CD4-positive, alpha-beta T cell treated with Interleukin-6 at 100 ng/mL for 8 hours (primary cell): ENCODE data around the gene BHLHA15.

Experiments used
- DNase-seq: peaks from one replicate; pipeline ENCODE4 v3.0.0-alpha.2; 2020; ENCODE audit warnings: mixed read lengths, low spot score

The BHLHA15 gene

DNA sequence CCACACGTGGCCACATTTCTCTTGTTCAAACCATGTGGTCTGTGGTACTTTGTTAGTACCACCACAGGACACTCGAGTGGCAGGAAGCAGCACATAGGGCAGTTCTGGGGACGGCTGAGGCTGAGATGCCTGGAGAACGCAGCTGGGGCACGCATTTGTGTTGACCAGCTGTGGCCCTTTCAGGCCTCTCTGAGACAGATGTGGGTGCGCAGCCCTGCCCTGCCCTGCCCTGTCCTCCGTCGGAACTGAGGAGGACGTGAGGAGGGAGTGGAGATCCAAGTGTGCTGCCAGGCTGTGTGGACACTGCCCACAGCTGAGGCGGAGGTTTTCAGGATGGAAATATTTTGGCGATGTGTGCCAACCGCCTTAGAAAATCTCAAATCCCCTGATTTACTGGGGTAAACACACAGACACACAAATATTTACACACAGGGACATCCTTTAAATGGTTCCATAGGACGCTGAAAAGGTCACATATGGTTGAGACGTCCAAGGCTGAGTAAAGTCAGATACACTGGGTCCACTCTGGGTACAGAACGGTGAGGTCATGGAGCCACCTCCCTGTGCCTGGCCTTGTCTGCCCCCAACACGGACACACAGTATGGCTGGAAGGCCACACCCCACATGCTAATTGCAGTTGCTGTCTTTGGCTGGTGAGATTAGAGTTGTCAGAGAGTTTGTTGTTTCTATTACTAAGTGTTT lies 14.8 kb downstream of the BHLHA15 start:
- no peak for DNase-seq

DNA sequence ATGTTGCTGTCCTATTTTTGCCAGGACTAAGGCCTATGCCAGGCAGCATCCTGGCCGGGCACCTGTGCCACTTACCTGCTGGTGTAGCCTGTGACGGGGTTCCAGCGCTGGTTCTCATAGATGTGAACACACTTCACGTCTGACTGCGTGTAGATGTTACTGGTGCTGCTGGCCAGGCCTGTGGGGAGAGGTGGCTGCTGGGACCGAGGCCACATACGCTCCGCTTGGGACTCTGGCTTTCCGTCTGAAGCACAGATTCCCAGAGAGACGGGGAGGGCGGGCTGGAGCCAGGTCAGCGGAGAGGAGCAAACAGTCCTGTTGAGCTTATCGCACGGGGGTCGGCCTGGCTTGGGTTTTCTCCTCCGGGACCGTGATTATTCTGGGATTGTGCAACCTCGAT lies 16.7 kb downstream of the BHLHA15 start:
- DNase-seq: no peak

DNA sequence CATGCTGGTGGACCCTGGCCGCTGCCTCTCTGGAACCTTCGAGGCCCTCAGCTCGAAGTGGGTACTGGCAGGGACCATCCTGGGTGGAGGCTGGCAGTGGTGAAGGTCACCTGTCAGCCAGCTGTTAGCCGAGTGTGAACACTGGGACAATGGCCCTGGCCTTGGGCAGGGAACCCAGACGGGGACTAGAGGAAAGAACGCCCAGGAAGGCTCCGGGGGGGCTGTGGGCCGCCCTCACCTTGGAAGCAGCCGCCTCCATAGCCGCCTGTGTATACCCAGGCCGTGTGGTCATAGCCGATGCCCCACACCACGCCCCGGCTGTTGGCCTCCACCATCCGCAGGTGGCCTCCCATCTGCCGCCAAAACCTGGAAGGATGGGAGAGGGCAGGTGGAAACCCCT lies 17.6 kb downstream of the BHLHA15 start:
- DNase-seq: no peak

DNA sequence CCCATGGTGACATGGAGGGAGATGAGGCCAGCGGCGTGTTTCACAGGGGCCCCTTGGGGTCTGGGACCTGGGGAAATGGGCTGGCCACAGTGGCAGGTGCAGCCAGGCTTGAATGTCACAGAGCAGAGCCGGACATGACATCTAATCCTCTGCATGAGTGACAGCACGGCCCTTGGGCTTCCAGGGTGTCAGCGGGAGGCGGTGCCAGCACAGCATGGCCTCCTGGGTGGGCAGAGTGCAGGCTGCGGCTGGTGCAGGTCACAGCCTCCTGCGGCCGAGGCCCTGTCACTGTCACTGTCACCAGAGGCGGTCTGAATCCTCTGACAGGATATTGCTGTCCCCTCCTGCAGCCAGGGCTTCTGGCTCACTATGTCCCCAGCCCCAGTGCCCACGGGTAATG lies 18.2 kb downstream of the BHLHA15 start:
- no peak for DNase-seq

DNA sequence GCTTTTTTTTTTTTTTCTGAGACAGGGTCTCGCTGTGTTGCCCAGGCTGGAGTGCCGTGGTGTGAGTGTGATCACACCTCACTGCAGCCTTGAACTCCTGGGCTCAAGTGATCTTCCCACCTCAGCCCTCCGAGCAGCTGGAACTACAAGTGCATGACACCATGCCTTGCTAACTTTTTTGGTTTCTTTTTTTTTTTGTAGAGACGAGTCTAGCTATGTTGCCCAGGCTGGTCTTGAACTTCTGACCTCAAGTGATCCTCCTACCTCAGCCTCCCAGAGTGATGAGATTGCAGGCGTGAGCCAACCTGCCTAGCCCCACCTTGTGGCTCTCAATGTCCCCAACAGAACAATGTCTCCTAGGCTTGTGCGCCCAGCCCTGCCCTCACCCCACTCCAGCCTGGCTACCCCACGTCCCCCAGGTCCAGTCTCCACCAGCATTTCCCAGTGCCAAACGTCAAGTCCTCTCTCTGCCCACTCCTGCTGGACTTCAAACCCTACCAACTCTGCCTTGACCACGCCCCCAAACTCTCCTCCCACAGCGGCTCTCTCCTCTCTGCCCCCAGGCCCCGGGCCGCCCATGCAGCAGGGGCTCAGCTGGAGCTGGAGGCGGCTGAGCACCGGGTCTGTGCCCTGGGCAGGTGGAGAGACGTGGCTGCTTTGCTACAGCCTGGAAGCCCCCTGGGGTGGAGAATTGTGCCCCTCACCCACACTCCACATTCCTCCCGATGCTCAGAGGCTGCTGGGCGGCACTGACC lies 18.9 kb downstream of the BHLHA15 start:
- no peak for DNase-seq

DNA sequence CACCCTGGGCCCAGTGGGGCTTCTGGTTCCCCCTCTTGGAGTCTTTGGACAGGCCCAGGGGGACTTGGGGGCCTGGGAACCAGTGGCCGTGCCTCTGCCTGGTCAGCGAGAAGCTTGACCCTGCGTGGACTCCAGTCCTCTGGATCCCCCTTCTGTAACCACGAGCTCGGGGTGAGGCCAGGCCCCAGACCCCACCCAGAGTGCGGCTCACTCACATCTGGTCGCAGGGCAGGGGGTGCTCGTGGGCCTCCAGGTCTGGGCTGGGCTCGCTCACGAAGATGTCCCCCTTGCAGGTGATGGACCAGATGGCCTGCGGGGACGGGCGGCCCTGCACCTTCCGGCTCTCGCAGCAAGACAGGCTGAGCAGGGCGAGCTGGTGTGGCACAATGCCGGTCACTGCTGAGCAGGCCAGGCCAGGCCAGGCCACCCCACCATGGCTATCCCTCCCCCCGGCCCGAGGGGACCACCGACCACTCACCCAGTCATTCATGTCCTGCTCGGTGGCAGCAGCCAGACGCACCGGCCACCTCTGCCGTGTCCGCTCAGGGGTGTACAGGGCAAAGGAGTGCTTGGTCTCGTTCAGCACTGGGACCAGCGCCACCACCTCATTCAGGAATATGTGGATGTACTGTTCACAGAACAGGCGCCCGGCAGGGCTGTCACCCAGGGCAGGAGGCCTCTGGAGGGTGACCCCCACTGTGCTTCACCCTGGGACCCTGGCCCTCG lies 19.7 kb downstream of the BHLHA15 start:
- no peak for DNase-seq

DNA sequence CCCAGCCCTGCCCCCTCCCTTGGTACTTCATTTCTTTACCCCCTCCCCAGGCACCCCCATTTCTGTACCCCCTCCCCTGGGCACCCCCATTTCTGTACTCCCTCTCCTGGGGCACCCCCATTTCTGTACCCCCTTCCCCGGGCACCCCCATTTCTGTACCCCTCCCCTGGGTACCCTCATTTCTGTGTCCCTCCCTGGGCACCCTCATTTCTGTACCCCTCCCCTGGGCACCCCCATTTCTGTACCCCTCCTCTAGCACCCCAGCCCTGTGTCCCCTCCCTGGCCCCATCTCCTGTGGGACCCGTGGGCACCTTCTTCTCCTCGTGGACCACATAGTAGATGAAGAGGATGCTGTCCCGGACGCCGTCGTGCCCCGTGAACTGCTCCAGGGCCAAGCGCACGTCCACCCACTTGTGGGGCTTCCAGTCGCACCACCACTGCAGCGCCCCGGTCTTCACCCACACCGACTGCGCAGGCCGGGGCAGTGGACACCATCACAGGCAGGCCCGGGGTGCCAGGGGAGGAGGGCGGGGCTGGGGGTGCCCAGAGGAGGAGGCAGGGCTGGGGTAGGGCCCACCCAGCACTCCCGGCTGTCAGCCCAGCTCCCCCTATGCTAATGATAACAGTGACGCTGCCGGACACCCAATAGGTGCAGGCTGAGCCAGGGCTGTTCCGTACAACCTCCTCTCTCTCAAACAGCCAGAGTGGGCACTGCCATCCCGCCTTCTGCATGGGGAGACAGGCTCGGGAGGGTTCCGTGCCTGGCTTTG lies 20.4 kb downstream of the BHLHA15 start:
- DNase-seq: no peak

DNA sequence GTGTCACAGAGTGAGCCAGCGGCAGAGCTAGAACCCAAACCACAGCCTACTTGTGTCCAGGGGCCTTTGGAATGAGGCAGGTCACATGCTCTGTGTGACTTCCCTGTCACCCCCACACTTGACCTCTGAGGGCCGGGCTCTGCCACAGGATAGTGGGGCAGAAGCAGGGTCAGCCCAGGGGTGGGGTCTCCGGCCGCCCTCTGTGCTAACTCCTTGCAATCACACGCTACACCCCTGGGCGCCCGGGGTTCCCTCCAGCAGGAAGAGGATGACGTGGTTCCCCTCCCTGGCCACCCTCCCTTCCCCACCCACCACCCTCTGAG lies 21.0 kb downstream of the BHLHA15 start:
- DNase-seq: no peak

DNA sequence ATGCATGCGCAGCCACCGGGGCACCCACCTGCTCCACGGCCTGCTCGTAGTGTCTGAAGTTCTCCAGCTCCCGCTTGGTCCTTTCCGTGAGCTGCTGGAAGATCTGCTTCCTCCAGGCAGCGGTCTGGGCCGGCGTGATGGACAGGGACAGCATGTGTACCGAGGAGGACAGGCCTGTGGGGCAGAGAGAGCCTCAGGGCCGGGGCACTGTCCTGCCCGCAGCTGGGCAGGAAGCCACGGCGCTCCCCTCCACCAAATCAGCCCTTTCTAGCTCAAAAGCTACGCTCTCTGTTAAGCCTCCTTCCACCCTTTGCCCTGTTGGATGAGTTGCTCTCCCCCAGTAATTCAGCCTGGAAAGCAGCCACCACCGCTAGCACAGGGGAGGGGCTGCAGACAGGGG lies 21.6 kb downstream of the BHLHA15 start:
- DNase-seq: no peak

DNA sequence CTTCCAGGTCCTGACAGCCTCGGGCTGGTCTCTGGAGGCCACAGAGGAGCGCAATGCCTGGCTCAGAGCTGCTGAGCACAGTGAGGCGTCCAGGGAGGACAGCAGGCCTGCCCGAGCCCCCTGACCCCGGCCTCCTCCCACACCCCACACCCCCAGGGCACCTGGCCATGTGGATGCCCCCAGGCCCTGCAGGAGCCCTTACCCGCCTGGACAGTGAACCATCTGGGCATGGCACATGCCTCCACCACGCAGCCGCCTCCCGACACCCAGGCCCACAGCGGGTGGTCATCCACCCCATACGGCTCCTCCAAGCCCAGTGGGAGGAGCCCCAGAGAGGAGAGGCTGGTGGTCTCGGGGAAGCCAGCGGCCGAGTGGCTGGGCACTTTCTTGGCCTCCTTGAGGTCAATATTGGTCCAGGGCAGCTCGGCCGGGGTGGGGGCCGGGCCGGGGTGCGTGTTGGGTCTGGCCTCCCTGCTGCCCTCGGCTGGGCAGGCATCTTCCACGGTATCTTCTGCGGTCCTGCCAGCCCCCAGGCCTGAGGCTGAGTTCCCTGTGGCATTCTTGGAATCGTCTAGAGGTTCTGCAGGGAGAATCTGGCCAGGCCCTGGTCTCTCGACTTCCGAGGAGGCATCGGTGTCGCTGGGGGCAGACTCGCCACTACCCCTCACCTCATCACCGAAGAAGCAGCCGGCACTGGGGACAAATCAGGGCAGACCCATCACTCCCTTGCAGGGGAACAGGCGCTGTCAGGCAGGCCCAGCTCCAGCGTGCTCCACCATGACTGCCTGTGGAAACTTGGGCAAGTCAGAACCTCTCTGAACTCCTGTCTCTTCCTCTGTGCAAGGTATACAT lies 22.2 kb downstream of the BHLHA15 start:
- DNase-seq: no peak

DNA sequence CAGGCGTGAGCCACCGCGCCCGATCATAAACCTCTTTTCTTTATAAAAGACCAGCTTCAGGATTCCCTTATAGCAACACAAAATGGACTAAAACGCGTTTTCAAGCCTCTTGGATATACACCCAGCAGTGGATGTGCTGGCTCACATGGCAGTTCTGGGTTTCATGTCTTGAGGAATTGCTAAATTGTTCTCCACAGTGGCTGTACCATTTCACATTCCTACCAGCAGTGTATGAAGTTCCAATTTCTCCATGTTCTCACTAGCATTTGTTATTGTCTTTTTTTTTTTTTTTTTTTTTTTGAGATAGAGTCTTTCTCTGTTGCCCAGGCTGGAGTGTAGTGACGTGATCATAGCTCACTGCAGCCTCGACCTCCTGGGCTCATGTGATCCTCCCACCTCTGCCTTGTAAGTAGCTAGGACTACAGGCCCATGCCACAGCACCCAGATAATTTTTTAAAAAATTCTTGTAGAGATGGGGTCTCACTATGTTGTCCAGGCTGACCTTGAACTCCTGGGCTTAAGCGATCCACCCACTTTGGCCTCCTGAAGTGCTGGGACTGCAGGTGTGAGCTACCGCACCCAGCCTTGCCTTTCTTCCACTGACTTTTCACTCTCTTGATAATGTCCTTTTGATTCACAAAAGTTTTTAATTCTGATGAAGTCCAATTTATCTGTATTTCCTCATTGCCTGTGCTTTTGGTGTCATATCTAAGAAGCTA lies 23.3 kb downstream of the BHLHA15 start:
- no peak for DNase-seq

DNA sequence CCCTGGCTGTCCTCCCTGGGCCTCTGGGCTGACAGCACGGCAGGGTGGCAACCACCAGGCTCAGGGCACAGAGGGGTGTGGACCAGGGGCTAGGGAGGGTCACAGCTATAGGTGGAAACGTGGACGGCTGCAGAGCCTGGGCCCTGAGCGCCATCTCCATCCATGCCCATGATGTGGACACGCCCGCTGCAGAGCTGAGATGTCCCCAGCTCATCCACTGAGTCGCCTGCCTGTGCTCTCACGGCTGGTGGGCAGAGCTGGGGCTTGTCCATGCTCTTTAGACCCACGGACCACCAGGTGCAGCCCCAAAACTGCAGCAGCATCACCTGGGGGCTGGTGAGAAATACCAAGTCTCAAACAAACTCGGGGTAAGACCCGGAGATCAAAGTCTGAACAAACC lies 24.7 kb downstream of the BHLHA15 start:
- DNase-seq: no peak

DNA sequence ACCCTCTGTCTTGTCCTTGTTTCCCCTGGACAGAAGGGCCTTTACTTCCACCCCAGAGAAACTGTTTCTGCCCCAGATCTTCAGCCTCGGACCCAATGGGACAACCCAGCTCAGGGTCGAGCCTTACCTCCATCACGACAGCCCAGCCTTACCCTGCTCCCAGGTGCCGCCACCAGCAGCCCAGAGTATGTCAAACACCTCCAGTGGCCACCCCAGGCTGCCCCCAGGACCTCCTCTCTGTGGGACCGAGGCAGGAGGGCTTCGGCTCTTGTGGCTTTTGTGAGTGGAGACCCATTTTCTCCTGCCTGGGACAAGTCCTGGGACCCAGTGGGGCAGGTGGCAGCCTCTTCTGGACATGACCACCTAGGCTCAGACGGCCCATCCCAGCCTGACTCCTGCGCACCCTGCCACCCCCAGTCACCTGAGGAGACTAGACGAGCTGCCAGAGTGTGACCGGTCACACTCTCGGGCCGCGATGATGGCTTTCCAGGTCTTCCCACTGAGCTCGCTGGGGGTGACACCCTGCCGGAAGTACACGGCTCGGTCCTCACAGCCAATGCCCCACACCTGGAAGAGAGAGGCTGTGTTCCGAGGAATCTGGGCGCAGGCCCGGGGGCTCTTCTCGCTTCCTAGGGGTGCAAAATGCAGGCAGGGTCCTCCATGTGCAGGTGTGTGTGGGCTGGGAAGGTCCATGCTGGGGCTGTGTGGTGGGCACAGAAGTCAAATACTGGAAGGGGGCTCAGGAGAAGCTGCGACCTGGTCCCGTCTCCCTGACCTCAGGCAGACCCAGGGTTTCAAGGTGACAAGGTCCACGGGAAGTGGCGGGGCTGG lies 25.3 kb downstream of the BHLHA15 start:
- DNase-seq: no peak

DNA sequence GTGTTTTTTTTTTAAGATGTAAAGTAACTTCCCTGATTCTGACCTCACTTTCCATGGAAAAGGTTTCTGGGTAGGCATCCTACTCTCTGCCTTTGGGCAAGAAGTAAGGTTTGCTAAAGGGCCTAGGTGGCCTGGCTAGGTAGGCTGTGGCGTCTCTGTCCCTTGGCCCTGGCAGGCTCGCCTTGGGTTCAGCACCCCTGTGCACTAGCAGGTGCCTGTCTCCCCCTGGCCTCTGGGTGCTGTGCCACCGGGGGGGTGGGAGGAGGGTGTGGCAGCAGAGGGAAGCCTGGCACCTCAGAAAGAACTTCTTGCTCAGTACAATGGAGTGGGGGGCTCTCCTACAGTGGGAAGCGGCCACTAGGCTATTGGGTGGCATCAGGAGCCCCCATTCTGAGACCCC lies 26.8 kb downstream of the BHLHA15 start:
- no peak for DNase-seq

DNA sequence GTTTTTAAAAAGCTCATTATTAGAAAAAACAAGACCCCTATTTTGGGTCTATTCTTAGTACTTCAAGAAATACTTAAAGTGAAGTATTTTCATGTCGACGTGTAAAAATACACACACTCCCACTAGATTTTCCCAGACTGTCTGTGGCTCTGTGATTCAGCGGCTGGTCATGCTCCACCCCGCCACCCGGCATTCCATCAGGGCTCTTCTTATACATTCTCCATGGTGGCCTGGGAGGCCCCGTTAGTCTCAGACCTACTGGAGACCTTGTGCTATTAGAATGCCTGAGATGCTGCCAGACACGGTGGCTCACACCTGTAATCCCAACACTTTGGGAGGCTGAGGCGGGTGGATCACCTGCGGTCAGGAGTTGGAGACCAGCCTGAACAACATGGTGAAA lies 27.7 kb downstream of the BHLHA15 start:
- no peak for DNase-seq

DNA sequence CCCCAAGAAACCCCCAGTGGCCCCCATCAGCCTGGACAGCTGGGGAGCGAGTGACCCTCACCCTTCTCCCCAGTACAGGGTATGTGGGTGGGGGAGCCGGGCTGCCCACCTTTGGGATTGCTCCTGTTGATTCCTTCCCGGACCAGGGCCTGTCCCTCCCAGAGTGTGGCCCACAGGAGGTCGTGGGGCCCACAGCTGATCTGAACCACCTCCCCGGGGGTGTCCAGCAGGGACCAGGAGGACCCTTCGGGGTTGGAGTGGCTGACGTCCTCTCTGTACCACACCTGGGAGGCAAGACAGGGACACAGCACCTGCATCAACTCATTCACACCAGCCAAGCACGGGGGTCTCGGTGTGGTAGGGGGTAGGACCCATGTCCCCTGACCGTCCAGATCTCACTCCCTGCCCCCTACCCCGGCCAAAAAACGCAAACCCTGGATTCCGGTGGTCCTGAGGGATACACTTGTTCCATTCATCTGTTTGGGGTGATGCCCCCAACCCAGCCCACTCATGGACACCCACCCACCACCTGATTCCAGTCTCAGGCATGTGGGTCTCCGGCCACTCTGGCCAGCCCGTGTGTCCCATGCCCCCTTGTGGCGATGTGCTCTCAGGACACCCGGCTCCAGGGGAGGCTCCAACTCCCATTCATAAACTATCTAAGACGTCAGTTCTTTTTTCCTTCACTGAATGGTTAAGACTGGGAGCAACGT lies 29.9 kb downstream of the BHLHA15 start:
- DNase-seq: no peak

DNA sequence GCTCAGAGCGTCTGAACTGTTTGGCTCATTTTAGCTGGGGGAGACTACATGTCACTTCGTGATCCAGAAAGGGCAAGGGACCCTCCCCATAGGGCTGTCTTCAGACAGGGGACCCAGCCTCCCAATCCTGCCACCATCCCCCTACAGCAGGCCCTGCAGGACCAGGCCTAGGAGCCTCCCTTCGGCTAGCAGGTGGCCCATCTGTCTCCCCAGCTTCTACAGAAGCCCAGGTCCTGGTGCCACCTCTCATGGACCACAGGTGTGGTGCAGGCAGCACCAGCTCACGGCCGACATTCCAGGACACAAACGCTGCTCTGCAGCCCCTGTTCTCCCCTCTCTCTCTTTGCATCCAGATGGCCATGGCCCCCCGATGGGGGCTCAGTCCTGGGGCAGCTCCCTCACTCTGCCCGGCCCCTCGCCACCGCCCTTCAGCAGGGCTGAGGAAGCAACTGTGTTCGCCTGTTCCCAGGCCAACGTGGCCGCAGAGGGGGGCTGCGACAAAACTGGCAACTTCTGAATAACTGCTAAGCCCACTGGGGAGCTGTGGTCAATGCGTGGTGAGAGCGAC lies 30.5 kb downstream of the BHLHA15 start:
- no peak for DNase-seq

DNA sequence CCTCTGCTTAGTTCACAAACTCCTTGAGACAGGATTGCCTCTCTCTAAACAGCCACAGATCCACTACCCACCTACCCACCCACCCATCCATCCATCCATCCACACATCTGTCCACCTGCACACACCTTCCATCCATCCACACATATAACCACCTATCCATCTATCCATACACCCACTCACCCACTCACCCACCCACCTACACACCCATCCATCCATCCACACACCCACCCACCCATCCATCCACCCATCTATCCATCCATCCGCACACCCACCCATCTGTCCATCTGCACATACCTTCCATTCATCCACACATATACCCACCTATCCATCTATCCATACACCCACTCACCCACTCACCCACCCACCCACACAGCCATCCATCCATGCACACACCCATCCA lies 31.1 kb downstream of the BHLHA15 start:
- DNase-seq: no peak

DNA sequence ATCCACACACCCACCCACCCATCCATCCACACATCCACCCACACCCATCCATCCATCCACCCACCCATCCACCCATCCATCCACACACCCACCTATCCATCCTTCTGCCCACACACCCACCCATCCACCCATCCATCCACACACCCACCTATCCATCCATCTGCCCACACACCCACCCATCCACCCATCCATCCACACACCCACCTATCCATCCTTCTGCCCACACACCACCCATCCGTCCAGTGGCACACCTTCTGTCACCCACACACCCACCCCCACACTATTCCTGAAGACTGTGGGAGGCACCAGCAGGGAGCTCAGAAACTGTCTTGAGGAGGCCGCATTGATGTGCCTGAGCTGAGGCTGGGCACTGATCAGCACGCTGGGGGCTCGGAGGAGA lies 31.7 kb downstream of the BHLHA15 start:
- DNase-seq: no peak
